Esophagus muscularis mucosa (tissue), 4 donors: ENCODE results near the gene ARL6IP4. TPM values are rescaled to one million over a fixed set of nuclear protein-coding genes. Genes with fewer than 3 reads are reported as not detected.

Experiments
- DNase-seq: peaks from one replicate; pipeline ENCODE4 v3.0.0-alpha.2; 2017; ENCODE audit errors: extremely low spot score
- H3K27ac ChIP-seq, 4 donors: fragments of 200-600 bp; sonication (generic); replicated peaks in 1 of 4; 1 replicate in 3 of 4; 2 replicates in 1 of 4; pipeline ENCODE4 v1.5.1; 2016 to 2019; ENCODE audit warnings: mild to moderate bottlenecking in 1 of 4
- H3K27me3 ChIP-seq, 4 donors: fragments of 200-600 bp; sonication (generic); one replicate each; pipeline versions ENCODE4 v1.5.1 to v1.6.0; 2016 to 2019
- H3K36me3 ChIP-seq, 4 donors: fragments of 200-600 bp; sonication (generic); one replicate each; pipeline ENCODE4 v1.5.1; 2016 to 2019
- H3K4me1 ChIP-seq, 4 donors: fragments of 200-600 bp; sonication (generic); one replicate each; pipeline ENCODE4 v1.5.1; 2016 to 2019
- H3K4me3 ChIP-seq, 4 donors: fragments of 200-600 bp; sonication (generic); 1 replicate in 2 of 4; 2 replicates in 2 of 4; pipeline ENCODE4 v1.5.1; 2016 to 2019; ENCODE audit warnings: mild to moderate bottlenecking in 4 of 4, moderate library complexity in 1 of 4
- H3K9me3 ChIP-seq, 4 donors: fragments of 200-600 bp; sonication (generic); 1 replicate in 3 of 4; 2 replicates in 1 of 4; pipeline ENCODE4 v1.5.1; 2016 to 2019
- CTCF ChIP-seq, 3 experiments: fragments of 200-600 bp in 2 of 3; fragments of 450-650 bp in 1 of 3; sonication (generic) in 2 of 3; IDR thresholded peaks; one replicate each; pipeline ENCODE4 v1.5.1; 2017 to 2019; ENCODE audit warnings: antibody characterized with exemption in 3 of 3, mild to moderate bottlenecking in 2 of 3, moderate library complexity in 1 of 3
- EP300 ChIP-seq: sonication (generic); formaldehyde crosslinking; IDR thresholded peaks from one replicate; pipeline ENCODE4 v1.6.1; 2017; ENCODE audit warnings: antibody characterized with exemption
- POLR2A ChIP-seq: fragments of 450-650 bp; IDR thresholded peaks from one replicate; pipeline ENCODE4 v1.6.1; 2017; ENCODE audit warnings: antibody characterized with exemption, moderate library complexity, mild to moderate bottlenecking, low read depth
- POLR2AphosphoS5 ChIP-seq, 2 donors: sonication (generic); formaldehyde crosslinking; IDR thresholded peaks; one replicate each; pipeline ENCODE4 v1.6.1; 2017; ENCODE audit warnings: antibody characterized with exemption in 2 of 2
- WGBS: methylation state at CpG from one replicate; pipeline ENCODE4 v1.1.5; 2018; 5-methylcytosine and 5-hydroxymethylcytosine counted together
- intact Hi-C: fragments of 100-400 bp; cut with DNase I; formaldehyde crosslinking; loops from one replicate; pipeline ENCODE4 v1.15.1; 2023
- total RNA-seq, 4 donors: library from RNA; depleted of rRNA; stranded (reverse); fragments of >200 nt; gene quantifications; one replicate each; pipeline versions ENCODE4 v1.1.0 to v1.2.1, GENCODE V29; 2016

The ARL6IP4 gene
- total RNA-seq, 4 donors from 2014 or later: 262 to 318 (median 288) TPM

GRCh38 chr12:122990961-122991622, 10.6 kb downstream of the ARL6IP4 start:
- Histone ChIP-seq H3K27ac (no peak overlapping the region), H3K27me3 (no peaks in the 10 kb centered on the region), H3K9me3 (no peaks in the 10 kb centered on the region), H3K4me1 (peaks cover 8 to 14% (median 12%) of the 10 kb centered on the region in 4 donors), H3K36me3 (peaks cover 11 to 96% (median 85%) of the 10 kb centered on the region in 4 donors), H3K4me3 (no peak overlapping the region)
- DNase-seq: no peak
- intact Hi-C loops: no loop called here
- WGBS: 89% methylated on average over 13 of the region's 13 CpGs
- TF ChIP-seq POLR2A (no peak), CTCF (IDR thresholded peaks at IDR 0.05) (no peak), EP300 (no peak), POLR2AphosphoS5 (IDR thresholded peaks at IDR 0.05) (no peak)

DNA sequence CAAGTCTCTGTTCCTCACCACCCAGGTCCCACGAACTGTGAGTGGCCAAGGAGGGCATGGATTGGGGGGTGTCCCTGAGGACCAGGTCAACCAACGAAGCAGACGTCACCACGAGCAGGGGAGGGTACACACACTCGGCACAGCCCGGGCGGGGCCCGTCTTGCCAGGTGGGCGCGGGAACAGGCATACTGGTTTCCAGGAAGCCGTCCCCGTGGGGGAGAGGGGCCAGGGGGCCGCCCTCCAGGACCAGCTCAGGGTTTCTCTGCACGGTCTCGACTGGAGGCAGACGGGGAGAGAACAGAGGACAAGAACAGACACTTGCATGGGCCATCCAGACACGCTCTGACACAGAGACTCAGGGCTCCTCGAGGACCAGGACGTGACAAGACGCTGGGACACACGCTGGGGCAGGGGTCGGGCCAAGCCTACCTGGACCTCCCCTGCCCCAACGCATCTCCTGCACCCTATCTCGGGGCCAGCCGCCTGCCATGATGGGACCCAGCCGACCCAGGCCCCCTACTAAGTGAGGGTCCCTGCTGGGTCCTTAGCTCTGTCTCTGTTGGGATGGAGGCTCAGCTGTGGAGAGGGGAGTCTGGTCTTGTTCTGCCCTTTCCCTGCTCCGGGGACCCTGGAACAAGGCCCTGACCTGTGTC, 11.3 kb downstream of the ARL6IP4 start:
- TF ChIP-seq CTCF (IDR thresholded peaks at IDR 0.05): no peak
- no peak for TF ChIP-seq POLR2AphosphoS5 (IDR thresholded peaks at IDR 0.05)
- TF ChIP-seq POLR2A: no peak
- TF ChIP-seq EP300: no peak
- Histone ChIP-seq H3K36me3 (peaks cover 10 to 96% (median 85%) of the 10 kb centered on the region in 4 donors), H3K4me1 (peaks cover 11 to 21% (median 16%) of the 10 kb centered on the region in 4 donors), H3K27me3 (no peaks in the 10 kb centered on the region), H3K4me3 (no peak overlapping the region), H3K27ac (no peak overlapping the region), H3K9me3 (no peaks in the 10 kb centered on the region)
- intact Hi-C loops: no loop called here
- WGBS: 83% methylated on average over 26 of the region's 27 CpGs
- no peak for DNase-seq

DNA sequence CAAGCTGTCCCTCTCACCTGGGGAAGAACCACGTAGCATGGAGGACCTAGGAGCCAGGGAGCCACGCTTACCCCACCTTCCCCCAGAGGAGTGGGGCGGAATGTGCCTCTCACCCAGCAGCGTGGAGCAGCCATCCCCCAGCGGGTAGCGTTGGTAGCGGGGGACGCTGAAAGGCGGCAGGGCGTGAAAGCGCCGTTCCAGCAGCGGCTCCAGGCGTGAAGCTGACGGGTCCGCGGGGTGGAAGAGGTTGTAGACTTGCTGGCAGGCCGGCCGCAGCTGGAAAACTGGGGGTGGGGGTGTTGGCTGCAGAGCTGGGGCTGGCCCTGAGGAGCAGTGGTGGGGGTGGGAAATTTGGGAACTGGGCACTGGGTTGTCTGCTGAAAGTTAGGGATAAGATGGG, 11.9 kb downstream of the ARL6IP4 start:
- Histone ChIP-seq H3K36me3 (peaks cover 4 to 96% (median 85%) of the 10 kb centered on the region in 4 donors), H3K27ac (no peak overlapping the region), H3K27me3 (no peaks in the 10 kb centered on the region), H3K4me1 (peaks cover 11 to 26% (median 18%) of the 10 kb centered on the region in 4 donors), H3K4me3 (no peak overlapping the region), H3K9me3 (no peaks in the 10 kb centered on the region)
- intact Hi-C loops: no loop called here
- 82% methylated on average over 18 of the region's 19 CpGs for WGBS
- DNase-seq: no peak
- TF ChIP-seq CTCF (IDR thresholded peaks at IDR 0.05) (no peak), POLR2AphosphoS5 (IDR thresholded peaks at IDR 0.05) (no peak), POLR2A (no peak), EP300 (no peak)

GRCh38 chr12:122994140-122994675, 13.7 kb downstream of the ARL6IP4 start:
- intact Hi-C loops: no loop called here
- TF ChIP-seq POLR2A (no peak), POLR2AphosphoS5 (IDR thresholded peaks at IDR 0.05) (no peak), EP300 (no peak), CTCF (IDR thresholded peaks at IDR 0.05) (no peak)
- Histone ChIP-seq H3K4me3 (no peak overlapping the region), H3K4me1 (peaks cover 11 to 27% (median 20%) of the 10 kb centered on the region in 4 donors), H3K9me3 (no peaks in the 10 kb centered on the region), H3K27me3 (no peaks in the 10 kb centered on the region), H3K27ac (no peak overlapping the region), H3K36me3 (peaks cover 0 to 94% (median 76%) of the 10 kb centered on the region in 4 donors)
- no peak for DNase-seq
- WGBS: 93% methylated on average over 4 of the region's 10 CpGs
